ENCODE measurements around the gene AGPS.

Gene AGPS

DNA sequence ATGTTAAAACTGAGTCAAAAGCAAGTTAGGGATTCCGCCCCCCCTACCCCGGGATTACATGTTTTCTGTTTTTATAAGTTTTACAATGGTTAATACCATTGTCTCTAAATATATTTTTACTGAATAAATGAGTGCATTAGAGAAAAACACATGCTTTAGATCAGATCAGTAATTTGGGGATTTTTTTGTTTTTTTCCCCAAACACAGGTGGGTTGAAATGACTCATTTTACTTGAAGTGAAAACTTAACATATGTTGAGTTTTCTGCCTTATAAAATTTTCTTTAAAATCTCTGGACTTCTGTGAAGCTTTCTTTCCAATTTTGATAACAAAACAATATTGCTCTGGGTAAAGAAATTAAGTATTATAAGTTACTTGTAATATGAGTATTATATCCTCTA, 114.4 kb downstream of the AGPS start:
- peaks cover 0 to 16% of the 10 kb centered on the region in 2 experiments; a peak in 2 of 3 replicates for H3K36me3 ChIP-seq (ENCODE audit: control insufficient read depth in 2 of 2, insufficient read depth in 1 of 2, low read length in 2 of 2)
- POLR2A ChIA-PET, result no interaction called here
- H3K9me3 ChIP-seq (ENCODE audit: control insufficient read depth, insufficient read depth, low read depth, low read length), result no peaks in the 10 kb centered on the region

GRCh38 chr2:177516824-177517544, 124.4 kb downstream of the AGPS start:
- POLR2A ChIA-PET, result no interaction called here

More for the DNA sequence above, 114.4 kb downstream of the AGPS start:
- Histone ChIP-seq H3K4me1 (ENCODE audit: control insufficient read depth, insufficient read depth, low read length) (no peaks in the 10 kb centered on the region), H3K27ac (ENCODE audit: extremely low read depth, low read depth, low read length) (no peak overlapping the region), H3K4me3 (ENCODE audit: low read depth, low read length) (no peak overlapping the region)
- CTCF ChIA-PET, result interaction anchor here (0.7 kb wide), 2 partner anchors 259 to 275 kb away, joined by 3 to 4 read pairs; no protein-coding TSS in a partner anchor
- TF ChIP-seq ZNF521 (tag by site-specific recombination; IDR thresholded peaks at IDR 0.05), result no peak
- no peak for TF ChIP-seq ZNF626 (tag by site-specific recombination; IDR thresholded peaks at IDR 0.05)
- TF ChIP-seq ZNF658 (tag by site-specific recombination; IDR thresholded peaks at IDR 0.05), result no peak
- TF ChIP-seq ZNF768 (tag by site-specific recombination; IDR thresholded peaks at IDR 0.05), result no peak
- no peak for TF ChIP-seq REST (tag by site-specific recombination; IDR thresholded peaks at IDR 0.05)
- TF ChIP-seq MYNN (tag by site-specific recombination; IDR thresholded peaks at IDR 0.05; ENCODE audit: borderline replicate concordance), result no peak
- TF ChIP-seq TCF7L2 (IDR thresholded peaks at IDR 0.05; ENCODE audit: borderline replicate concordance, low read depth, low read length), result no peak
- no peak for TF ChIP-seq ZNF280D (tag by site-specific recombination; IDR thresholded peaks at IDR 0.05)
- TF ChIP-seq, protein P1, sequence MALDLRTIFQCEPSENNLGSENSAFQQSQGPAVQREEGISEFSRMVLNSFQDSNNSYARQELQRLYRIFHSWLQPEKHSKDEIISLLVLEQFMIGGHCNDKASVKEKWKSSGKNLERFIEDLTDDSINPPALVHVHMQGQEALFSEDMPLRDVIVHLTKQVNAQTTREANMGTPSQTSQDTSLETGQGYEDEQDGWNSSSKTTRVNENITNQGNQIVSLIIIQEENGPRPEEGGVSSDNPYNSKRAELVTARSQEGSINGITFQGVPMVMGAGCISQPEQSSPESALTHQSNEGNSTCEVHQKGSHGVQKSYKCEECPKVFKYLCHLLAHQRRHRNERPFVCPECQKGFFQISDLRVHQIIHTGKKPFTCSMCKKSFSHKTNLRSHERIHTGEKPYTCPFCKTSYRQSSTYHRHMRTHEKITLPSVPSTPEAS (tag by site-specific recombination; IDR thresholded peaks at IDR 0.05), result no peak
- no peak for TF ChIP-seq ZNF776 (tag by site-specific recombination; IDR thresholded peaks at IDR 0.05; ENCODE audit: borderline replicate concordance)
- no peak for TF ChIP-seq ZNF24 (tag by site-specific recombination; IDR thresholded peaks at IDR 0.05)
- TF ChIP-seq ZNF473 (tag by site-specific recombination; IDR thresholded peaks at IDR 0.05), result no peak
- no peak for TF ChIP-seq ZNF19 (tag by site-specific recombination; IDR thresholded peaks at IDR 0.05; ENCODE audit: low read depth)

More at GRCh38 chr2:177516824-177517544, 124.4 kb downstream of the AGPS start:
- peaks cover 0 to 9% of the 10 kb centered on the region in 2 experiments; a peak in 1 of 3 replicates for H3K36me3 ChIP-seq (ENCODE audit: control insufficient read depth in 2 of 2, insufficient read depth in 1 of 2, low read length in 2 of 2)
- no peak for TF ChIP-seq ZNF362 (tag by site-specific recombination; IDR thresholded peaks at IDR 0.05)
- no peak for TF ChIP-seq GLIS1 (tag by site-specific recombination; IDR thresholded peaks at IDR 0.05)
- no peak for TF ChIP-seq OVOL3 (tag by site-specific recombination; IDR thresholded peaks at IDR 0.05)
- TF ChIP-seq RBAK (tag by site-specific recombination; IDR thresholded peaks at IDR 0.05), result no peak
- no peak for TF ChIP-seq ZNF76 (tag by site-specific recombination; IDR thresholded peaks at IDR 0.05; ENCODE audit: borderline replicate concordance, low read depth)
- TF ChIP-seq SCRT2 (tag by site-specific recombination; IDR thresholded peaks at IDR 0.05), result no peak
- no peak overlapping the region for H3K27ac ChIP-seq (ENCODE audit: extremely low read depth, low read depth, low read length)
- CTCF ChIA-PET, result no interaction called here
- H3K4me1 ChIP-seq (ENCODE audit: control insufficient read depth, insufficient read depth, low read length), result no peaks in the 10 kb centered on the region
- H3K9me3 ChIP-seq (ENCODE audit: control insufficient read depth, insufficient read depth, low read depth, low read length), result no peaks in the 10 kb centered on the region
- H3K4me3 ChIP-seq (ENCODE audit: low read depth, low read length), result no peak overlapping the region

All from HEK293 (cell line).